ENCODE results near the gene CCDC40.
A peak's percentile ranks its signal among the peaks of the same experiment; 100 is the strongest.

CCDC40 gene

GRCh38 chr17:80101011-80101945 lies 64.8 kb downstream of the CCDC40 start, which contains the start of gene GAA:
GAA (plus strand) TSS chr17:80101581; CDS start chr17:80104587, 3,006 bp downstream.
- ChIA-PET CTCF (interaction anchor here (0.6 to 1.3 kb wide), 11 partner anchors 8 to 848 kb away, joined by 3 to 8 read pairs (median 4); partner anchors contain the start of genes SGSH and SLC26A11), POLR2A (ENCODE audit: low non-redundant PET) (interaction anchor here (0.5 to 1.3 kb wide), 8 partner anchors 8 to 230 kb away, joined by 3 to 5 read pairs (median 3); no protein-coding TSS in a partner anchor)
- peak; percentile 88 for DNase-seq (ENCODE audit: low spot score)
- H3K27ac ChIP-seq, result peak within 1 kb of the TSS; percentile 83
- TF ChIP-seq CTCF (conservative IDR thresholded peaks at IDR 0.05; ENCODE audit: low read depth), result peak; percentile 93

- no peak for DNase-seq (ENCODE audit: low spot score)
- CTCF ChIA-PET, result interaction anchor here (0.6 to 1.3 kb wide), 11 partner anchors 7 to 847 kb away, joined by 3 to 8 read pairs (median 4); partner anchors contain the start of genes SGSH and SLC26A11
- no peak for TF ChIP-seq CTCF (conservative IDR thresholded peaks at IDR 0.05; ENCODE audit: low read depth)
- POLR2A ChIA-PET (ENCODE audit: low non-redundant PET), result interaction anchor here (0.6 to 1.3 kb wide), 6 partner anchors 14 to 42 kb away, joined by 3 to 5 read pairs (median 3); no protein-coding TSS in a partner anchor
- peak overlapping the region; percentile 83 for H3K27ac ChIP-seq
Observed at GRCh38 chr17:80101946-80102663, 65.7 kb downstream of the CCDC40 start.

- peak overlapping the region; percentile 83 for H3K27ac ChIP-seq
- DNase-seq (ENCODE audit: low spot score), result peak; percentile 30
- ChIA-PET CTCF (interaction anchor here (0.6 kb wide), 2 partner anchors 11 to 189 kb away, joined by 3 read pairs; no protein-coding TSS in a partner anchor), POLR2A (ENCODE audit: low non-redundant PET) (no interaction called here)
- no peak for TF ChIP-seq CTCF (conservative IDR thresholded peaks at IDR 0.05; ENCODE audit: low read depth)
Observed at GRCh38 chr17:80102664-80103448, 66.4 kb downstream of the CCDC40 start.

- CTCF ChIA-PET, result interaction anchor here (0.5 to 0.6 kb wide), 2 partner anchors 111 to 188 kb away, joined by 3 read pairs; no protein-coding TSS in a partner anchor
- POLR2A ChIA-PET (ENCODE audit: low non-redundant PET), result interaction anchor here (0.5 kb wide), 1 partner anchor 70 kb away, joined by 3 read pairs; no protein-coding TSS in a partner anchor
- no peak for TF ChIP-seq CTCF (conservative IDR thresholded peaks at IDR 0.05; ENCODE audit: low read depth)
Observed at GRCh38 chr17:80103449-80104085, 67.1 kb downstream of the CCDC40 start.

GRCh38 chr17:80104321-80104955 lies 68.0 kb downstream of the CCDC40 start:
- DNase-seq (ENCODE audit: low spot score), result no peak
- TF ChIP-seq CTCF (conservative IDR thresholded peaks at IDR 0.05; ENCODE audit: low read depth), result no peak
- POLR2A ChIA-PET (ENCODE audit: low non-redundant PET), result interaction anchor here (0.5 kb wide), 1 partner anchor 69 kb away, joined by 3 read pairs; no protein-coding TSS in a partner anchor
- CTCF ChIA-PET, result interaction anchor here (0.5 to 0.7 kb wide), 2 partner anchors 112 to 527 kb away, joined by 3 to 4 read pairs; no protein-coding TSS in a partner anchor
- H3K27ac ChIP-seq, result peak overlapping the region; percentile 83

More at GRCh38 chr17:80103449-80104085, 67.1 kb downstream of the CCDC40 start:
- no peak for DNase-seq (ENCODE audit: low spot score)
- H3K27ac ChIP-seq, result peak overlapping the region; percentile 83

Data from RWPE1 (cell line).